Keratinocyte (primary cell): Measurements from ENCODE around the gene VGLL3. TPM values are rescaled to one million over a fixed set of nuclear protein-coding genes. Genes with fewer than 3 reads are reported as not detected.

Source experiments
- DNase-seq: peaks from one replicate; pipeline ENCODE4 v3.0.0-alpha.2; 2011; ENCODE audit warnings: low read depth, missing footprints, low spot score
- FAIRE-seq: peaks from 2 replicates; lab custom pipeline; 2011; peaks lifted over from hg19 to GRCh38; lab: Jason Lieb, UNC
- H2AFZ ChIP-seq: 2 replicates; pipeline ENCODE4 v1.6.0; 2012; ENCODE audit warnings: low read length, control low read depth, inconsistent platforms; ENCODE audit not compliant: control insufficient read depth
- H3K27ac ChIP-seq: 2 replicates; pipeline ENCODE4 v1.5.1; 2011; ENCODE audit warnings: low read length; ENCODE audit not compliant: control insufficient read depth, insufficient read depth
- H3K27me3 ChIP-seq: 3 replicates; pipeline ENCODE4 v1.6.0; 2011; ENCODE audit warnings: low read length; ENCODE audit not compliant: control insufficient read depth, insufficient read depth; ENCODE audit errors: extremely low read depth
- H3K36me3 ChIP-seq, 2 experiments: 2 replicates in 1 of 2; 3 replicates in 1 of 2; pipeline ENCODE4 v1.5.1; 2011; ENCODE audit warnings: low read length in 2 of 2, mild to moderate bottlenecking in 1 of 2; ENCODE audit not compliant: control insufficient read depth in 2 of 2, insufficient read depth in 2 of 2; ENCODE audit errors: extremely low read depth in 1 of 2
- H3K4me1 ChIP-seq: 3 replicates; pipeline ENCODE4 v1.5.1; 2011; ENCODE audit warnings: low read length; ENCODE audit not compliant: control insufficient read depth, insufficient read depth; ENCODE audit errors: extremely low read depth
- H3K4me2 ChIP-seq: 3 replicates; pipeline ENCODE4 v1.6.0; 2011; ENCODE audit warnings: low read depth, low read length; ENCODE audit not compliant: control insufficient read depth, insufficient read depth; ENCODE audit errors: extremely low read depth
- H3K4me3 ChIP-seq, 3 experiments: fragments of 200-600 bp in 1 of 3; sonication (generic) in 1 of 3; 2 replicates in 2 of 3; 3 replicates in 1 of 3; pipeline ENCODE4 v1.5.1; 2011 to 2016; ENCODE audit warnings: low read length in 3 of 3, mild to moderate bottlenecking in 3 of 3, control low read depth in 2 of 3, inconsistent platforms in 1 of 3, low read depth in 1 of 3, mixed read lengths in 1 of 3, mixed run types in 1 of 3, moderate library complexity in 1 of 3; ENCODE audit not compliant: control insufficient read depth in 2 of 3, insufficient read depth in 2 of 3; ENCODE audit errors: extremely low read depth in 1 of 3
- H3K79me2 ChIP-seq: 2 replicates; pipeline ENCODE4 v1.6.0; 2012; ENCODE audit warnings: low read length; ENCODE audit not compliant: control insufficient read depth, insufficient read depth
- H3K9ac ChIP-seq: 3 replicates; pipeline ENCODE4 v1.6.0; 2011; ENCODE audit warnings: low read length; ENCODE audit not compliant: control insufficient read depth, insufficient read depth; ENCODE audit errors: extremely low read depth
- H3K9me1 ChIP-seq: 3 replicates; pipeline ENCODE4 v1.6.0; 2011; ENCODE audit warnings: low read length; ENCODE audit not compliant: control insufficient read depth, insufficient read depth; ENCODE audit errors: extremely low read depth
- H3K9me3 ChIP-seq: 2 replicates; pipeline ENCODE4 v1.5.1; 2012; ENCODE audit warnings: low read depth, low read length; ENCODE audit not compliant: control insufficient read depth
- H4K20me1 ChIP-seq: 3 replicates; pipeline ENCODE4 v1.6.0; 2011; ENCODE audit warnings: low read length; ENCODE audit not compliant: control insufficient read depth, insufficient read depth; ENCODE audit errors: extremely low read depth
- CTCF ChIP-seq, 3 experiments: IDR thresholded peaks in 1 of 3; conservative IDR thresholded peaks in 1 of 3; optimal IDR thresholded peaks in 1 of 3; 2 replicates in 2 of 3; 3 replicates in 1 of 3; pipeline versions ENCODE3 to v1.5.1; 2011; ENCODE audit warnings: low read length in 3 of 3, mild to moderate bottlenecking in 3 of 3, moderate library complexity in 2 of 3, control low read depth in 1 of 3, inconsistent platforms in 1 of 3; ENCODE audit not compliant: insufficient read depth in 2 of 3; ENCODE audit errors: extremely low read depth in 1 of 3
- EZH2 ChIP-seq: IDR thresholded peaks from one replicate; pipeline ENCODE4 v1.6.1; 2012; ENCODE audit warnings: inconsistent platforms, mild to moderate bottlenecking, low read length, moderate library complexity
- dilution Hi-C: fragments of 300-500 bp; cut with MboI; formaldehyde crosslinking; loops from one replicate; pipeline ENCODE4 v1.7.0; 2020; ENCODE audit warnings: low sequenced_read_pairs; ENCODE audit not compliant: extremely low pct_ligation_motif_present
- polyA plus RNA-seq, 5 experiments: library from polyadenylated mRNA; depleted of rRNA in 3 of 5; stranded (reverse) in 3 of 5; stranded (forward) in 1 of 5; unstranded in 1 of 5; fragments of >200 nt; gene quantifications; 1 replicate in 1 of 5; 2 replicates in 3 of 5; 3 replicates in 1 of 5; pipeline versions ENCODE4 v1.2.1 to v1.2.3, GENCODE V29; 2011 to 2012; ENCODE audit warnings: missing spikeins in 2 of 5, low read depth in 1 of 5, low replicate concordance in 1 of 5

VGLL3 gene
- polyA plus RNA-seq, 1 donor (not counting 4 experiments of a cell fraction or from before 2014, with no cell fraction given) = 2.6 TPM

- Histone ChIP-seq H3K9ac (no peak overlapping the region), H3K27me3 (no peaks in the 10 kb centered on the region), H3K4me2 (no peak overlapping the region), H3K9me1 (no peaks in the 10 kb centered on the region), H3K27ac (no peak overlapping the region), H3K79me2 (no peaks in the 10 kb centered on the region), H3K4me3 (no peak overlapping the region), H2AFZ (no peak overlapping the region), H3K36me3 (no peaks in the 10 kb centered on the region), H3K4me1 (no peaks in the 10 kb centered on the region), H4K20me1 (no peaks in the 10 kb centered on the region), H3K9me3 (no peaks in the 10 kb centered on the region)
- TF ChIP-seq EZH2 (no peak), CTCF (optimal IDR thresholded peaks at IDR 0.05 in 1 of 3, IDR thresholded peaks at IDR 0.05 in 1 of 3, conservative IDR thresholded peaks at IDR 0.05 in 1 of 3; ENCODE audit: extremely low read depth in 1 of 3, insufficient read depth in 2 of 3, low read length in 3 of 3) (no peak)
- no peak for FAIRE-seq
- dilution Hi-C loops = no loop called here
- DNase-seq = no peak
Observed at GRCh38 chr3:86960550-86960949, 30.4 kb downstream of the VGLL3 start.

- FAIRE-seq (peak; percentile 71), DNase-seq (no peak)
- no peak overlapping the region for H3K27ac ChIP-seq
- no peak overlapping the region for H3K9ac ChIP-seq
- H3K79me2 ChIP-seq = no peaks in the 10 kb centered on the region
- no peaks in the 10 kb centered on the region for H3K9me3 ChIP-seq
- no peaks in the 10 kb centered on the region for H3K4me1 ChIP-seq
- no peak overlapping the region for H2AFZ ChIP-seq
- dilution Hi-C loops = no loop called here
- H3K36me3 ChIP-seq = no peaks in the 10 kb centered on the region
- no peak overlapping the region for H3K4me2 ChIP-seq
- H3K27me3 ChIP-seq = no peaks in the 10 kb centered on the region
- no peaks in the 10 kb centered on the region for H4K20me1 ChIP-seq
- H3K4me3 ChIP-seq = no peak overlapping the region
- TF ChIP-seq EZH2 (no peak), CTCF (optimal IDR thresholded peaks at IDR 0.05 in 1 of 3, IDR thresholded peaks at IDR 0.05 in 1 of 3, conservative IDR thresholded peaks at IDR 0.05 in 1 of 3; ENCODE audit: extremely low read depth in 1 of 3, insufficient read depth in 2 of 3, low read length in 3 of 3) (no peak)
- no peaks in the 10 kb centered on the region for H3K9me1 ChIP-seq
Observed at GRCh38 chr3:86958534-86958933, 32.4 kb downstream of the VGLL3 start.
